WTC11 (cell line): ENCODE data around the gene BPHL. TPM values are rescaled to one million over a fixed set of nuclear protein-coding genes. Genes with fewer than 3 reads are reported as not detected.
A peak's percentile ranks its signal among the peaks of the same experiment; 100 is the strongest.
"Not testable (repeated sequence)": the region's sequence is repeated elsewhere in the genome, so short reads cannot be mapped to it uniquely, and the experiment has no call there.

Experiments
- ATAC-seq: fragments of 200-7000 bp; cut with Tn5 transposase; 2 replicates; pipeline ENCODE4 v1.10.0; 2021; ENCODE audit warnings: mild to moderate bottlenecking, moderate library complexity
- CTCF ChIA-PET: fragments of 300-600 bp; sonication (Branson Sonifier 250); formaldehyde crosslinking; loops from one replicate; lab custom pipeline; 2021; ENCODE audit warnings: antibody characterized with exemption; lab: Charles Lee
- POLR2A ChIA-PET: fragments of 350-600 bp; sonication (Branson Sonifier 250); formaldehyde crosslinking; loops from one replicate; lab custom pipeline; 2021; ENCODE audit warnings: antibody characterized with exemption; lab: Charles Lee
- DNase-seq: peaks from one replicate; pipeline ENCODE4 v3.0.0; 2021; ENCODE audit warnings: low spot score
- H3K27ac Mint-ChIP-seq: 2 replicates; pipeline ENCODE4 v1.8.0; 2021; ENCODE audit warnings: mixed read lengths
- H3K27me3 Mint-ChIP-seq: 2 replicates; pipeline ENCODE4 v1.8.0; 2021; ENCODE audit warnings: low read depth, mild to moderate bottlenecking, moderate library complexity, mixed read lengths
- H3K36me3 Mint-ChIP-seq: 2 replicates; pipeline ENCODE4 v1.8.0; 2021; ENCODE audit warnings: mixed read lengths
- H3K4me1 Mint-ChIP-seq: 2 replicates; pipeline ENCODE4 v1.8.0; 2022; ENCODE audit warnings: mixed read lengths
- H3K4me3 Mint-ChIP-seq: 2 replicates; pipeline ENCODE4 v1.8.0; 2021; ENCODE audit warnings: mild to moderate bottlenecking, moderate library complexity, mixed read lengths
- H3K9me3 Mint-ChIP-seq: 2 replicates; pipeline ENCODE4 v1.8.0; 2021; ENCODE audit warnings: mixed read lengths
- CREB1 ChIP-seq: sonication (generic); formaldehyde crosslinking; IDR thresholded peaks from 2 replicates; pipeline ENCODE4 v1.8.0; 2023; ENCODE audit warnings: mild to moderate bottlenecking, missing genetic modification reagents
- CREM ChIP-seq: sonication (generic); formaldehyde crosslinking; IDR thresholded peaks from 2 replicates; pipeline ENCODE4 v1.8.1; 2022; ENCODE audit warnings: mild to moderate bottlenecking, missing genetic modification reagents, moderate library complexity
- EMX1 ChIP-seq: fragments of 250-450 bp; sonication (Bioruptor Pico); IDR thresholded peaks from 2 replicates; pipeline ENCODE4 v1.8.0; 2021; ENCODE audit warnings: mild to moderate bottlenecking
- KAT7 ChIP-seq: sonication (generic); formaldehyde crosslinking; IDR thresholded peaks from 2 replicates; pipeline ENCODE4 v1.8.1; 2023; ENCODE audit warnings: missing genetic modification reagents, mild to moderate bottlenecking, borderline replicate concordance
- NFATC4 ChIP-seq: fragments of 250-450 bp; sonication (Bioruptor Pico); IDR thresholded peaks from 2 replicates; pipeline ENCODE4 v1.9.0; 2021; ENCODE audit warnings: mild to moderate bottlenecking
- SOX15 ChIP-seq: fragments of 250-450 bp; sonication (Bioruptor Pico); IDR thresholded peaks from 2 replicates; pipeline ENCODE4 v1.9.0; 2021; ENCODE audit warnings: mild to moderate bottlenecking
- TP53 ChIP-seq: sonication (generic); formaldehyde crosslinking; IDR thresholded peaks from 2 replicates; pipeline ENCODE4 v1.8.1; 2023; ENCODE audit warnings: mild to moderate bottlenecking, missing genetic modification reagents
- ZNF121 ChIP-seq: sonication (generic); formaldehyde crosslinking; IDR thresholded peaks from 2 replicates; pipeline ENCODE4 v1.8.0; 2023; ENCODE audit warnings: missing genetic modification reagents
- ZNF671 ChIP-seq: fragments of 250-450 bp; sonication (Bioruptor Pico); IDR thresholded peaks from 2 replicates; pipeline ENCODE4 v1.8.0; 2021; ENCODE audit warnings: mild to moderate bottlenecking
- total RNA-seq: library from RNA; stranded (reverse); gene quantifications from 3 replicates; pipeline ENCODE4 v1.2.3, GENCODE V29; 2021
- TF ChIP-seq, protein P1 (sequence below): sonication (generic); formaldehyde crosslinking; IDR thresholded peaks from 2 replicates; pipeline ENCODE4 v1.8.1; 2022; ENCODE audit warnings: low read depth, missing genetic modification reagents, borderline replicate concordance
- TF ChIP-seq, protein P2 (sequence below): fragments of 250-450 bp; sonication (Bioruptor Pico); IDR thresholded peaks from 2 replicates; pipeline ENCODE4 v1.8.0; 2021; ENCODE audit warnings: mild to moderate bottlenecking
- TF ChIP-seq, protein P3 (sequence below): sonication (generic); formaldehyde crosslinking; conservative IDR thresholded peaks from 2 replicates; pipeline ENCODE4 v1.8.1; 2023; ENCODE audit warnings: mild to moderate bottlenecking, low read depth, missing genetic modification reagents, moderate library complexity
- TF ChIP-seq, protein P4 (sequence below): sonication (generic); formaldehyde crosslinking; IDR thresholded peaks from 2 replicates; pipeline ENCODE4 v1.8.1; 2023; ENCODE audit warnings: mild to moderate bottlenecking, missing genetic modification reagents
- TF ChIP-seq, protein P5 (sequence below): sonication (generic); formaldehyde crosslinking; IDR thresholded peaks from 2 replicates; pipeline ENCODE4 v1.8.0; 2022; ENCODE audit warnings: mild to moderate bottlenecking, missing genetic modification reagents
- TF ChIP-seq, protein P6 (sequence below): sonication (generic); formaldehyde crosslinking; IDR thresholded peaks from 2 replicates; pipeline ENCODE4 v1.8.0; 2022; ENCODE audit warnings: mild to moderate bottlenecking, missing genetic modification reagents
- TF ChIP-seq, protein P7 (sequence below): fragments of 250-450 bp; sonication (Bioruptor Pico); IDR thresholded peaks from 2 replicates; pipeline ENCODE4 v1.9.0; 2021; ENCODE audit warnings: moderate library complexity, mild to moderate bottlenecking, inconsistent platforms, borderline replicate concordance

BPHL gene
- total RNA-seq, 1 experiment from 2014 or later, result 29.7 TPM

DNA sequence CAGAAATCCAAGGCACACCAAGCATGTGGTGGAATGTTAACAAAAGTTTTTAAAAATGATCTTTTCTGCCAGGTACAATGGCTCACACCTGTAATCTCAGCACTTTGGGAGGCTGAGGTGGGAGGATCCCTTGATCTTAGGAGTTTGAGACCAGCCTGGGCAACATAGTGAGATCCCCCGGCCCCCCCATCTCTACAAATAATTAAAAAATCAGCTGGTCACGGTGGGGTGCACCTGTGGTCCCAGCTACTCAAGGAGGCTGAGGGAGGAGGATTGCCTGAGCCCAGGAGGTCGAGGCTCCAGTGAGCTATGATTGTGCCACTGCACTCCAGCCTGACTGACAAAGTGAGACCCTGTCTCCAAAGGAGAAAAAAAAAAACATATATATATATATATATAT lies 42.2 kb upstream of the BPHL start:
- no peak for ATAC-seq
- ChIA-PET CTCF (interaction anchor here (0.7 to 1.9 kb wide), 5 partner anchors 77 to 338 kb away, joined by 3 to 8 read pairs (median 3); partner anchors contain the start of gene NQO2), POLR2A (no interaction called here)
- Mint-ChIP-seq H3K9me3 (peaks cover 13% of the 10 kb centered on the region), H3K27me3 (no peaks in the 10 kb centered on the region), H3K27ac (peak overlapping the region; percentile 99), H3K4me3 (no peak overlapping the region), H3K4me1 (peaks cover 54% of the 10 kb centered on the region), H3K36me3 (peaks cover 49% of the 10 kb centered on the region)
- TF ChIP-seq TP53 (CRISPR knock-in tag) (no peak), ZNF121 (CRISPR knock-in tag) (peak; percentile 88), CREB1 (CRISPR knock-in tag) (no peak), KAT7 (CRISPR knock-in tag) (no peak), CREM (CRISPR knock-in tag) (no peak)
- TF ChIP-seq, protein P1, sequence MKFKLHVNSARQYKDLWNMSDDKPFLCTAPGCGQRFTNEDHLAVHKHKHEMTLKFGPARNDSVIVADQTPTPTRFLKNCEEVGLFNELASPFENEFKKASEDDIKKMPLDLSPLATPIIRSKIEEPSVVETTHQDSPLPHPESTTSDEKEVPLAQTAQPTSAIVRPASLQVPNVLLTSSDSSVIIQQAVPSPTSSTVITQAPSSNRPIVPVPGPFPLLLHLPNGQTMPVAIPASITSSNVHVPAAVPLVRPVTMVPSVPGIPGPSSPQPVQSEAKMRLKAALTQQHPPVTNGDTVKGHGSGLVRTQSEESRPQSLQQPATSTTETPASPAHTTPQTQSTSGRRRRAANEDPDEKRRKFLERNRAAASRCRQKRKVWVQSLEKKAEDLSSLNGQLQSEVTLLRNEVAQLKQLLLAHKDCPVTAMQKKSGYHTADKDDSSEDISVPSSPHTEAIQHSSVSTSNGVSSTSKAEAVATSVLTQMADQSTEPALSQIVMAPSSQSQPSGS (CRISPR knock-in tag), result no peak
- DNase-seq, result no peak

DNA sequence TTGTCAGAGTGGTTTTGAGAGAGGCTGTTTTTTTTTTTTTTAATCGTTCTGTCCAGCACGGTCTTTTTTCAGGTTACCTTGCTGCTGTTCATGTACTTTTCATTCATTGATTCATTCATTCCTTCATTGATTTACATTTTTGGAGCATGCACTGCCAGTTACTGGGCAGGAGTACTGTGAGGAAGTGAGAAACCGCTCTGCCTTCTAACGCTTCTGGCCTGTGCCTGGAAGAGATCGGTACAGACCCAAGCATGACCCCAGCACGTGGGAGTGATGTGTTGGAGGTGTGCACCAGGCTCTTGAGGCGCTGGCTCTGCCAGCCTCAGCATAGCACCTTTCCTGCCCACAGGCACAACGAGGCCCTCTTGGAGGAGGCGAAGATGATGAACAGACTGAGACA lies 41.1 kb upstream of the BPHL start:
- peak overlapping the region; percentile 61; the same call in 1 of the 2 replicates for H3K27ac Mint-ChIP-seq
- POLR2A ChIA-PET, result no interaction called here
- peaks cover 53% of the 10 kb centered on the region for H3K4me1 Mint-ChIP-seq
- CTCF ChIA-PET, result no interaction called here
- ATAC-seq (no peak), DNase-seq (no peak)
- peaks cover 58% of the 10 kb centered on the region for H3K36me3 Mint-ChIP-seq
- TF ChIP-seq, protein P2, sequence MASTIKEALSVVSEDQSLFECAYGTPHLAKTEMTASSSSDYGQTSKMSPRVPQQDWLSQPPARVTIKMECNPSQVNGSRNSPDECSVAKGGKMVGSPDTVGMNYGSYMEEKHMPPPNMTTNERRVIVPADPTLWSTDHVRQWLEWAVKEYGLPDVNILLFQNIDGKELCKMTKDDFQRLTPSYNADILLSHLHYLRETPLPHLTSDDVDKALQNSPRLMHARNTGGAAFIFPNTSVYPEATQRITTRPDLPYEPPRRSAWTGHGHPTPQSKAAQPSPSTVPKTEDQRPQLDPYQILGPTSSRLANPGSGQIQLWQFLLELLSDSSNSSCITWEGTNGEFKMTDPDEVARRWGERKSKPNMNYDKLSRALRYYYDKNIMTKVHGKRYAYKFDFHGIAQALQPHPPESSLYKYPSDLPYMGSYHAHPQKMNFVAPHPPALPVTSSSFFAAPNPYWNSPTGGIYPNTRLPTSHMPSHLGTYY, result no peak
- TF ChIP-seq, protein P3, sequence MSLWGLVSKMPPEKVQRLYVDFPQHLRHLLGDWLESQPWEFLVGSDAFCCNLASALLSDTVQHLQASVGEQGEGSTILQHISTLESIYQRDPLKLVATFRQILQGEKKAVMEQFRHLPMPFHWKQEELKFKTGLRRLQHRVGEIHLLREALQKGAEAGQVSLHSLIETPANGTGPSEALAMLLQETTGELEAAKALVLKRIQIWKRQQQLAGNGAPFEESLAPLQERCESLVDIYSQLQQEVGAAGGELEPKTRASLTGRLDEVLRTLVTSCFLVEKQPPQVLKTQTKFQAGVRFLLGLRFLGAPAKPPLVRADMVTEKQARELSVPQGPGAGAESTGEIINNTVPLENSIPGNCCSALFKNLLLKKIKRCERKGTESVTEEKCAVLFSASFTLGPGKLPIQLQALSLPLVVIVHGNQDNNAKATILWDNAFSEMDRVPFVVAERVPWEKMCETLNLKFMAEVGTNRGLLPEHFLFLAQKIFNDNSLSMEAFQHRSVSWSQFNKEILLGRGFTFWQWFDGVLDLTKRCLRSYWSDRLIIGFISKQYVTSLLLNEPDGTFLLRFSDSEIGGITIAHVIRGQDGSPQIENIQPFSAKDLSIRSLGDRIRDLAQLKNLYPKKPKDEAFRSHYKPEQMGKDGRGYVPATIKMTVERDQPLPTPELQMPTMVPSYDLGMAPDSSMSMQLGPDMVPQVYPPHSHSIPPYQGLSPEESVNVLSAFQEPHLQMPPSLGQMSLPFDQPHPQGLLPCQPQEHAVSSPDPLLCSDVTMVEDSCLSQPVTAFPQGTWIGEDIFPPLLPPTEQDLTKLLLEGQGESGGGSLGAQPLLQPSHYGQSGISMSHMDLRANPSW (CRISPR knock-in tag), result no peak
- no peak for TF ChIP-seq ZNF671 (CRISPR knock-in tag)
- TF ChIP-seq, protein P4, sequence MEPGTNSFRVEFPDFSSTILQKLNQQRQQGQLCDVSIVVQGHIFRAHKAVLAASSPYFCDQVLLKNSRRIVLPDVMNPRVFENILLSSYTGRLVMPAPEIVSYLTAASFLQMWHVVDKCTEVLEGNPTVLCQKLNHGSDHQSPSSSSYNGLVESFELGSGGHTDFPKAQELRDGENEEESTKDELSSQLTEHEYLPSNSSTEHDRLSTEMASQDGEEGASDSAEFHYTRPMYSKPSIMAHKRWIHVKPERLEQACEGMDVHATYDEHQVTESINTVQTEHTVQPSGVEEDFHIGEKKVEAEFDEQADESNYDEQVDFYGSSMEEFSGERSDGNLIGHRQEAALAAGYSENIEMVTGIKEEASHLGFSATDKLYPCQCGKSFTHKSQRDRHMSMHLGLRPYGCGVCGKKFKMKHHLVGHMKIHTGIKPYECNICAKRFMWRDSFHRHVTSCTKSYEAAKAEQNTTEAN, result no peak
- no peak for TF ChIP-seq EMX1 (CRISPR knock-in tag)
- TF ChIP-seq, all 79 proteins: peak for 0
- H3K4me3 Mint-ChIP-seq, result no peak overlapping the region
- H3K27me3 Mint-ChIP-seq, result no peaks in the 10 kb centered on the region
- peaks cover 13% of the 10 kb centered on the region for H3K9me3 Mint-ChIP-seq

DNA sequence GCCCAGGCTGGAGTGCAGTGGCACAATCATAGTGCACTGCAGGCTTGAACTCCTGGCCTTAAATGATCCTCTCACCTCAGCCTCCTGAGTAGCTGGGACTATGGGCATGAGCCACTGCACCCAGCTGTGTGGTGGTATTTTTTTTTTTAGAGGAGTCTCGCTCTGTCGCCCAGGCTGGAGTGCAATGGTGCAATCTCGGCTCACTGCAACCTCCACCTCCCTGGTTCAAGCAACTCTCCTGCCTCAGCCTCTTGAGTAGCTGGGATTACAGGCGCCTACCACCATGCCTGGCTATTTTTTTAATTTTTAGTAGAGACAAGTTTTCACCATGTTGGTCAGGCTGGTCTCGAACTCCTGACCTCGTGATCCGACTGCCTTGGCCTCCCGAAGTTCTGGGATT lies 39.6 kb upstream of the BPHL start:
- Mint-ChIP-seq H3K4me1 (peaks cover 42% of the 10 kb centered on the region), H3K27ac (0 out of 2 replicates have a peak overlapping the region, but pooled peaks have one; percentile 20), H3K9me3 (peaks cover 24% of the 10 kb centered on the region), H3K36me3 (peaks cover 71% of the 10 kb centered on the region)
- CTCF ChIA-PET, DNase-seq, H3K27me3 Mint-ChIP-seq, POLR2A ChIA-PET, ATAC-seq, H3K4me3 Mint-ChIP-seq: not testable (repeated sequence)

DNA sequence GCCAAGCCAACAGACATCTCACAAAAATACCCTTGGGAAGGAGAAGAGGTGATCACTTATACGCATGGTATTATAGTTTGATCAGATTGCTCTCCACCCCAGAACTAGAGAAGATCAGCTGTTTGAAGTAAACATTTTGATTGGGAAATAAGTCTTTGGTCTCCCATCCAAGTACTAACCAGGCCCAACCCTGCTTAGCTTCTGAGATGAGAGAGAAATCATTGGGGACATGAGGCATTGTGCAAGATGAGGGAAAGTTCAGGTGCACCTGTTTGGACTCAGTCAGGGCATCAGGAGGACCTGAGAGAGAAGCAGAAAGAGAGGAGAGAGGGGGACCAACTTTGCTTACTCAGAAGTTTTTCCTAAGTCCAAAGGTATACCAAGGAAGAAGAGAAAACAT lies 38.8 kb upstream of the BPHL start:
- Mint-ChIP-seq H3K27me3 (no peaks in the 10 kb centered on the region), H3K27ac (peak overlapping the region; percentile 63; the same call in 1 of the 2 replicates), H3K36me3 (peaks cover 78% of the 10 kb centered on the region), H3K4me1 (peaks cover 37% of the 10 kb centered on the region), H3K9me3 (peaks cover 30% of the 10 kb centered on the region), H3K4me3 (no peak overlapping the region)
- no peak for DNase-seq
- CTCF ChIA-PET, result no interaction called here
- no peak for ATAC-seq
- POLR2A ChIA-PET, result no interaction called here
- TF ChIP-seq SOX15 (CRISPR knock-in tag), result no peak
- TF ChIP-seq NFATC4 (CRISPR knock-in tag), result no peak
- TF ChIP-seq, protein P5, sequence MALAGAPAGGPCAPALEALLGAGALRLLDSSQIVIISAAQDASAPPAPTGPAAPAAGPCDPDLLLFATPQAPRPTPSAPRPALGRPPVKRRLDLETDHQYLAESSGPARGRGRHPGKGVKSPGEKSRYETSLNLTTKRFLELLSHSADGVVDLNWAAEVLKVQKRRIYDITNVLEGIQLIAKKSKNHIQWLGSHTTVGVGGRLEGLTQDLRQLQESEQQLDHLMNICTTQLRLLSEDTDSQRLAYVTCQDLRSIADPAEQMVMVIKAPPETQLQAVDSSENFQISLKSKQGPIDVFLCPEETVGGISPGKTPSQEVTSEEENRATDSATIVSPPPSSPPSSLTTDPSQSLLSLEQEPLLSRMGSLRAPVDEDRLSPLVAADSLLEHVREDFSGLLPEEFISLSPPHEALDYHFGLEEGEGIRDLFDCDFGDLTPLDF (CRISPR knock-in tag), result no peak
- TF ChIP-seq, protein P6, sequence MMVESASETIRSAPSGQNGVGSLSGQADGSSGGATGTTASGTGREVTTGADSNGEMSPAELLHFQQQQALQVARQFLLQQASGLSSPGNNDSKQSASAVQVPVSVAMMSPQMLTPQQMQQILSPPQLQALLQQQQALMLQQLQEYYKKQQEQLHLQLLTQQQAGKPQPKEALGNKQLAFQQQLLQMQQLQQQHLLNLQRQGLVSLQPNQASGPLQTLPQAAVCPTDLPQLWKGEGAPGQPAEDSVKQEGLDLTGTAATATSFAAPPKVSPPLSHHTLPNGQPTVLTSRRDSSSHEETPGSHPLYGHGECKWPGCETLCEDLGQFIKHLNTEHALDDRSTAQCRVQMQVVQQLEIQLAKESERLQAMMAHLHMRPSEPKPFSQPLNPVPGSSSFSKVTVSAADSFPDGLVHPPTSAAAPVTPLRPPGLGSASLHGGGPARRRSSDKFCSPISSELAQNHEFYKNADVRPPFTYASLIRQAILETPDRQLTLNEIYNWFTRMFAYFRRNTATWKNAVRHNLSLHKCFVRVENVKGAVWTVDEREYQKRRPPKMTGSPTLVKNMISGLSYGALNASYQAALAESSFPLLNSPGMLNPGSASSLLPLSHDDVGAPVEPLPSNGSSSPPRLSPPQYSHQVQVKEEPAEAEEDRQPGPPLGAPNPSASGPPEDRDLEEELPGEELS, result no peak
- TF ChIP-seq, protein P7, sequence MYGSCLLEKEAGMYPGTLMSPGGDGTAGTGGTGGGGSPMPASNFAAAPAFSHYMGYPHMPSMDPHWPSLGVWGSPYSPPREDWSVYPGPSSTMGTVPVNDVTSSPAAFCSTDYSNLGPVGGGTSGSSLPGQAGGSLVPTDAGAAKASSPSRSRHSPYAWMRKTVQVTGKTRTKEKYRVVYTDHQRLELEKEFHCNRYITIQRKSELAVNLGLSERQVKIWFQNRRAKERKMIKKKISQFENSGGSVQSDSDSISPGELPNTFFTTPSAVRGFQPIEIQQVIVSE (CRISPR knock-in tag), result no peak
